SK-N-SH treated with all-trans-retinoic acid at 6 μM for 48 hours (cell line): ENCODE data around the gene ZNF319.

ENCODE experiments used
- ATAC-seq: fragments of 200-7000 bp; cut with Tn5 transposase; 3 replicates; pipeline ENCODE4 v1.9.1; 2020; ENCODE audit warnings: mild to moderate bottlenecking, moderate library complexity
- ARNTL ChIP-seq: fragments of 450-650 bp; formaldehyde crosslinking; IDR thresholded peaks from 2 replicates; pipeline ENCODE4 v1.5.0; 2020; ENCODE audit warnings: low read depth, mild to moderate bottlenecking, moderate library complexity, borderline replicate concordance
- BACH2 ChIP-seq: fragments of 250-450 bp; sonication (Bioruptor Pico); IDR thresholded peaks from 2 replicates; pipeline ENCODE4 v1.9.0; 2021; ENCODE audit warnings: mild to moderate bottlenecking, borderline replicate concordance
- CSDC2 ChIP-seq: fragments of 250-450 bp; sonication (Bioruptor Pico); IDR thresholded peaks from 2 replicates; pipeline ENCODE4 v1.5.0; 2020; ENCODE audit warnings: mild to moderate bottlenecking, moderate library complexity
- CSRNP3 ChIP-seq: fragments of 250-450 bp; sonication (Bioruptor Pico); IDR thresholded peaks from 2 replicates; pipeline ENCODE4 v1.5.1; 2021; ENCODE audit warnings: mild to moderate bottlenecking, moderate library complexity
- ESRRG ChIP-seq: fragments of 250-450 bp; sonication (Bioruptor Pico); IDR thresholded peaks from 2 replicates; pipeline ENCODE4 v1.6.1; 2021; ENCODE audit warnings: mild to moderate bottlenecking
- ISL1 ChIP-seq: fragments of 250-450 bp; sonication (Bioruptor Pico); IDR thresholded peaks from 2 replicates; pipeline ENCODE4 v2.1.2; 2022; ENCODE audit warnings: mild to moderate bottlenecking, moderate library complexity
- POU6F1 ChIP-seq: fragments of 250-450 bp; sonication (Bioruptor Pico); IDR thresholded peaks from 2 replicates; pipeline ENCODE4 v1.8.0; 2021; ENCODE audit warnings: low read depth, mild to moderate bottlenecking, moderate library complexity, borderline replicate concordance
- PPARA ChIP-seq: fragments of 250-450 bp; sonication (Bioruptor Pico); IDR thresholded peaks from 2 replicates; pipeline ENCODE4 v1.5.0; 2020; ENCODE audit warnings: mild to moderate bottlenecking, borderline replicate concordance
- RARB ChIP-seq: fragments of 250-450 bp; sonication (Bioruptor Pico); IDR thresholded peaks from 2 replicates; pipeline ENCODE4 v1.8.0; 2021; ENCODE audit warnings: mild to moderate bottlenecking, moderate library complexity
- SNAI2 ChIP-seq: fragments of 250-450 bp; sonication (Bioruptor Pico); IDR thresholded peaks from 2 replicates; pipeline ENCODE4 v1.5.0; 2020; ENCODE audit warnings: mild to moderate bottlenecking, moderate library complexity
- TOX ChIP-seq: fragments of 250-450 bp; sonication (Bioruptor Pico); IDR thresholded peaks from 2 replicates; pipeline ENCODE4 v1.8.0; 2021; ENCODE audit warnings: mild to moderate bottlenecking, moderate library complexity, borderline replicate concordance
- TSHZ2 ChIP-seq: fragments of 250-450 bp; sonication (Bioruptor Pico); IDR thresholded peaks from 2 replicates; pipeline ENCODE4 v1.5.0; 2020; ENCODE audit warnings: mild to moderate bottlenecking, moderate library complexity
- ZC3H10 ChIP-seq: fragments of 250-450 bp; sonication (Bioruptor Pico); IDR thresholded peaks from 2 replicates; pipeline ENCODE4 v1.5.1; 2021; ENCODE audit warnings: mild to moderate bottlenecking, moderate library complexity
- ZFP3 ChIP-seq: fragments of 250-450 bp; sonication (Bioruptor Pico); IDR thresholded peaks from 2 replicates; pipeline ENCODE4 v1.5.0; 2020; ENCODE audit warnings: mild to moderate bottlenecking, moderate library complexity
- ZFP30 ChIP-seq: fragments of 450-650 bp; formaldehyde crosslinking; IDR thresholded peaks from 2 replicates; pipeline ENCODE4 v1.5.0; 2022; ENCODE audit warnings: mild to moderate bottlenecking, moderate library complexity
- ZNF565 ChIP-seq: fragments of 450-650 bp; formaldehyde crosslinking; conservative IDR thresholded peaks from 2 replicates; pipeline ENCODE4 v1.5.0; 2020; ENCODE audit warnings: low read depth, mild to moderate bottlenecking, moderate library complexity
- ZNF70 ChIP-seq: fragments of 450-650 bp; formaldehyde crosslinking; IDR thresholded peaks from 2 replicates; pipeline ENCODE4 v1.5.0; 2020; ENCODE audit warnings: mild to moderate bottlenecking, moderate library complexity
- ZNF8 ChIP-seq: fragments of 450-650 bp; formaldehyde crosslinking; IDR thresholded peaks from 2 replicates; pipeline ENCODE4 v1.5.0; 2020; ENCODE audit warnings: mild to moderate bottlenecking, moderate library complexity
- TF ChIP-seq, protein P1 (sequence below): fragments of 250-450 bp; sonication (Bioruptor Pico); IDR thresholded peaks from 2 replicates; pipeline ENCODE4 v1.8.0; 2020; ENCODE audit warnings: mild to moderate bottlenecking, moderate library complexity, borderline replicate concordance

Gene ZNF319

GRCh38 chr16:58038219-58038641 lies 37.8 kb upstream of the ZNF319 start (continued):
- no peak for TF ChIP-seq POU6F1
- no peak for TF ChIP-seq SNAI2 (CRISPR knock-in tag)
- TF ChIP-seq ZNF70 (CRISPR knock-in tag), result no peak
- TF ChIP-seq CSRNP3 (CRISPR knock-in tag), result no peak
- no peak for TF ChIP-seq CSDC2
- no peak for TF ChIP-seq ZFP30 (CRISPR knock-in tag)

- no peak for ATAC-seq
- TF ChIP-seq ESRRG (CRISPR knock-in tag) (no peak), CSRNP3 (CRISPR knock-in tag) (no peak), POU6F1 (no peak), PPARA (no peak), TSHZ2 (CRISPR knock-in tag) (no peak), ZNF8 (CRISPR knock-in tag) (no peak), TOX (CRISPR knock-in tag) (no peak), CSDC2 (no peak), RARB (CRISPR knock-in tag) (no peak), ZC3H10 (no peak), ARNTL (CRISPR knock-in tag) (no peak)
Measured at GRCh38 chr16:58037365-58038057, 37.0 kb upstream of the ZNF319 start.

DNA sequence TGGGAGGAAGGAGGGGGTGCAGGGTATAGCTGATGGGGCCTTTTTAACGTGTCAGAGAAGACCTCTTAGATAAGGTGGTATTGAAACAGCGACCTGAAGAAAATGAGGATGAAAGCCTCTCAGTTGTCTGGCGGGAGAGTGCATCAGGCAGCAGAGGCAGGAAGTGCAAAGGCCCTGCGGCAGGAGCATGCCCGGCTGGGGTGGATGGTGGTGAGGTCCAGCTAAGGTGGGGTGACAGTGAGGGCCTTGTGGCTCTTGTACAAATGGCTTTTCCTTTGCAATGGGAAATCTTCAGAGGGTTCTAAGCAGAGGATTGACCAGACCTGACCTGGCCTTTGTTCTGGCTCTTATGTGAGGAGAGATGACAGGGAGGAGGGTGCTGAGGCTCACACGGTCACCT lies 36.5 kb upstream of the ZNF319 start:
- TF ChIP-seq ZFP3 (CRISPR knock-in tag) (no peak), ARNTL (CRISPR knock-in tag) (no peak), ZNF565 (CRISPR knock-in tag) (no peak), BACH2 (CRISPR knock-in tag) (no peak), SNAI2 (CRISPR knock-in tag) (no peak), CSDC2 (no peak), ISL1 (CRISPR knock-in tag) (no peak)
- TF ChIP-seq, protein P1, sequence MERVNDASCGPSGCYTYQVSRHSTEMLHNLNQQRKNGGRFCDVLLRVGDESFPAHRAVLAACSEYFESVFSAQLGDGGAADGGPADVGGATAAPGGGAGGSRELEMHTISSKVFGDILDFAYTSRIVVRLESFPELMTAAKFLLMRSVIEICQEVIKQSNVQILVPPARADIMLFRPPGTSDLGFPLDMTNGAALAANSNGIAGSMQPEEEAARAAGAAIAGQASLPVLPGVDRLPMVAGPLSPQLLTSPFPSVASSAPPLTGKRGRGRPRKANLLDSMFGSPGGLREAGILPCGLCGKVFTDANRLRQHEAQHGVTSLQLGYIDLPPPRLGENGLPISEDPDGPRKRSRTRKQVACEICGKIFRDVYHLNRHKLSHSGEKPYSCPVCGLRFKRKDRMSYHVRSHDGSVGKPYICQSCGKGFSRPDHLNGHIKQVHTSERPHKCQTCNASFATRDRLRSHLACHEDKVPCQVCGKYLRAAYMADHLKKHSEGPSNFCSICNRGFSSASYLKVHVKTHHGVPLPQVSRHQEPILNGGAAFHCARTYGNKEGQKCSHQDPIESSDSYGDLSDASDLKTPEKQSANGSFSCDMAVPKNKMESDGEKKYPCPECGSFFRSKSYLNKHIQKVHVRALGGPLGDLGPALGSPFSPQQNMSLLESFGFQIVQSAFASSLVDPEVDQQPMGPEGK (CRISPR knock-in tag), result no peak
- ATAC-seq, result no peak
